ENCODE measurements around the gene DONSON.

Gene DONSON

GRCh38 chr21:33566514-33566913 lies 22.0 kb downstream of the DONSON start:
- in situ Hi-C loops (cut with MboI; ENCODE audit: low pct_unique_long_range_greater_than_20kb, low sequenced_read_pairs): no loop called here
- no peak for DNase-seq

DNA sequence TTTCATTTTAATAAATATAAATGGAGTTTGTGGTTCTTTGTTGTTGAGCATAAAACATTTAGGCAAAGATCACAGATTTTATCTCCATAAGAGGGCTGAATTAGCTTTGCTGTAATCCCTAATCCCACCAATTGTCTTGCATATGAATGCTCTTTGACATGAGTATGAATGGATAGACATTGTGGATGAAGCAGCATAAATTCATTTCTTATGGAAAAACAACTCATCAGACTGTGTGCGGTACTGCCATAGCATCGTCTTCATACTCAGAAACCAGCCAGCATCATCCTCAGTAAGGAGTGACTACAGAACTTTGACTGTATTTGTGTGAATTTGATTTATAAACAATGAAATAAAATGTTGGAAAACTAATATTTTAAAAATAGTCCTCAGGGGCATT lies 26.1 kb downstream of the DONSON start:
- no peak for DNase-seq

GRCh38 chr21:33561373-33561772 lies 27.1 kb downstream of the DONSON start:
- in situ Hi-C loops (cut with MboI; ENCODE audit: low pct_unique_long_range_greater_than_20kb, low sequenced_read_pairs): no loop called here
- DNase-seq: no peak

More for the DNA sequence above, 26.1 kb downstream of the DONSON start:
- in situ Hi-C loops (cut with MboI; ENCODE audit: low pct_unique_long_range_greater_than_20kb, low sequenced_read_pairs): no loop called here

DNA sequence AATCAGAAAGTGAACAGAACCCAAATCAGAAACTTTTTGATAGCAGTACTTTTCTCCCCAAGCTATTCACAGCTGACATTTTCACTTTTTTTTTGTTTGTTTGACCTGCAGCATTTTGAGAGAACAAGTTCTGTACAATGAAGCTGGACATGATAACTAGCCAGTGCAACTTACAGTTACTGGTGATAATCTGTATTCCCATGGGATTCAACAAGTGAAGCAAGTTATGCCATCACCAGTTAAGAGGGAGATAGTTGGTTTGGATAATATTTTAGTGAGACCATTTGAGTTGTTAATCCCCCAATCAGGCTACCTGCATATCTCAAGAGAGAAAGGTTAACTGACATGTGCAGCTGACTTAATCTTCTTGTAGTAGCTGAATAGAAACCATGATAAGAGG lies 27.5 kb downstream of the DONSON start:
- in situ Hi-C loops (cut with MboI; ENCODE audit: low pct_unique_long_range_greater_than_20kb, low sequenced_read_pairs): no loop called here
- no peak for DNase-seq

GRCh38 chr21:33559813-33560212 lies 28.7 kb downstream of the DONSON start:
- in situ Hi-C loops (cut with MboI; ENCODE audit: low pct_unique_long_range_greater_than_20kb, low sequenced_read_pairs): no loop called here

GRCh38 chr21:33558777-33559421 lies 29.6 kb downstream of the DONSON start:
- in situ Hi-C loops (cut with MboI; ENCODE audit: low pct_unique_long_range_greater_than_20kb, low sequenced_read_pairs): no loop called here
- no peak for DNase-seq

More at GRCh38 chr21:33559813-33560212, 28.7 kb downstream of the DONSON start:
- DNase-seq: no peak

DNA sequence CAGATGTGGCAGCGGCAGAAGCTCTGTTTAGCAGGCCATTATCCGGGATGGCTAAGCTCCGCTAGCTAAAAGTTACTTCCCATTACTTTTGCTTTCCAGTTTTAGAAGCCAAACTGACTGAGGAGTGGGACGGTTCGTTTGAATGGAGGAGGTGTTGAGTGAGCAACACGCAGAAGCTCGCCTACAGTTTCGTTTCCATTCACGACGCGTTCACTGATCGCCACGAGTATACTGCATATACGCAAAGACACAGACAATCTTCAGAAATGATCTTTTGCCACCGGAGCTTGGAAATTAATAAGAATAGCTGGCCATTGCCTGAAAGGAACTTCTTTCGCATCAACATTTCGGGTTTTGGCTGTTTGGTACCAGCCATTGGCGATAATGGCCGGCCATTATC lies 31.0 kb downstream of the DONSON start:
- no peak for DNase-seq
- in situ Hi-C loops (cut with MboI; ENCODE audit: low pct_unique_long_range_greater_than_20kb, low sequenced_read_pairs): no loop called here

DNA sequence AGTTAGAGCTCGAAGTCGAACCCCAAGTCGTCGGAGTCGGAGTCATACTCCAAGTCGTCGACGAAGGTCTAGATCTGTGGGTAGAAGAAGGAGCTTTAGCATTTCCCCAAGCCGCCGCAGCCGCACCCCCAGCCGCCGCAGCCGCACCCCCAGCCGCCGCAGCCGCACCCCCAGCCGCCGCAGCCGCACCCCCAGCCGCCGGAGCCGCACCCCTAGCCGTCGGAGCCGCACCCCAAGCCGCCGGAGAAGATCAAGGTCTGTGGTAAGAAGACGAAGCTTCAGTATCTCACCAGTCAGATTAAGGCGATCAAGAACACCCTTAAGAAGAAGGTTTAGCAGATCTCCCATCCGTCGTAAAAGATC lies 33.5 kb downstream of the DONSON start:
- no peak for DNase-seq
- in situ Hi-C loops (cut with MboI; ENCODE audit: low pct_unique_long_range_greater_than_20kb, low sequenced_read_pairs): no loop called here

GRCh38 chr21:33554236-33554981 lies 34.1 kb downstream of the DONSON start:
- no peak for DNase-seq
- in situ Hi-C loops (cut with MboI; ENCODE audit: low pct_unique_long_range_greater_than_20kb, low sequenced_read_pairs): no loop called here

GRCh38 chr21:33552999-33553598 lies 35.4 kb downstream of the DONSON start:
- DNase-seq: no peak
- in situ Hi-C loops (cut with MboI; ENCODE audit: low pct_unique_long_range_greater_than_20kb, low sequenced_read_pairs): no loop called here

DNA sequence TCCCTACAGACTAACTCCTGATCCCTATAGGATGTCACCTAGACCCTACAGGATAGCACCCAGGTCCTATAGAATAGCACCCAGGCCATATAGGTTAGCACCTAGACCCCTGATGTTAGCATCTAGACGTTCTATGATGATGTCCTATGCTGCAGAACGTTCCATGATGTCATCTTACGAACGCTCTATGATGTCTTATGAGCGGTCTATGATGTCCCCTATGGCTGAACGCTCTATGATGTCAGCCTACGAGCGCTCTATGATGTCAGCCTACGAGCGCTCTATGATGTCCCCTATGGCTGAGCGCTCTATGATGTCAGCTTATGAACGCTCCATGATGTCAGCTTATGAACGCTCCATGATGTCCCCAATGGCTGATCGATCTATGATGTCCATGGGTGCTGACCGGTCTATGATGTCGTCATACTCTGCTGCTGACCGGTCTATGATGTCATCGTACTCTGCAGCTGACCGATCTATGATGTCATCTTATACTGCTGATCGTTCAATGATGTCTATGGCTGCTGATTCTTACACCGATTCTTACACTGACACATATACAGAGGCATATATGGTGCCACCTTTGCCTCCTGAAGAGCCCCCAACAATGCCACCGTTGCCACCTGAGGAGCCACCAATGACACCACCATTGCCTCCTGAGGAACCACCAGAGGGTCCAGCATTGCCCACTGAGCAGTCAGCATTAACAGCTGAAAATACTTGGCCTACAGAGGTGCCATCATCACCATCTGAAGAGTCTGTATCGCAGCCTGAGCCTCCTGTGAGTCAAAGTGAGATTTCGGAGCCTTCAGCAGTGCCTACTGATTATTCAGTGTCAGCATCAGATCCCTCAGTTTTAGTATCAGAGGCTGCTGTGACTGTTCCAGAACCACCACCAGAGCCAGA lies 36.1 kb downstream of the DONSON start:
- in situ Hi-C loops (cut with MboI; ENCODE audit: low pct_unique_long_range_greater_than_20kb, low sequenced_read_pairs): no loop called here
- DNase-seq: no peak

DNA sequence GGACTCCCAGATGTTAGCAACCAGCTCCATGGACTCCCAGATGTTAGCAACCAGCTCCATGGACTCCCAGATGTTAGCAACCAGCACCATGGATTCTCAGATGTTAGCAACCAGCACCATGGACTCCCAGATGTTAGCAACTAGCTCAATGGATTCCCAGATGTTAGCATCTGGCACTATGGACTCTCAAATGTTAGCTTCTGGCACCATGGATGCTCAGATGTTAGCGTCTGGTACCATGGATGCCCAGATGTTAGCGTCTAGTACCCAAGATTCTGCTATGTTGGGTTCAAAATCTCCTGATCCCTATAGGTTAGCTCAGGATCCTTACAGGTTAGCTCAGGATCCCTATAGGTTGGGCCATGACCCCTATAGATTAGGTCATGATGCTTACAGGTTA lies 36.8 kb downstream of the DONSON start:
- no peak for DNase-seq
- in situ Hi-C loops (cut with MboI; ENCODE audit: low pct_unique_long_range_greater_than_20kb, low sequenced_read_pairs): no loop called here

DNA sequence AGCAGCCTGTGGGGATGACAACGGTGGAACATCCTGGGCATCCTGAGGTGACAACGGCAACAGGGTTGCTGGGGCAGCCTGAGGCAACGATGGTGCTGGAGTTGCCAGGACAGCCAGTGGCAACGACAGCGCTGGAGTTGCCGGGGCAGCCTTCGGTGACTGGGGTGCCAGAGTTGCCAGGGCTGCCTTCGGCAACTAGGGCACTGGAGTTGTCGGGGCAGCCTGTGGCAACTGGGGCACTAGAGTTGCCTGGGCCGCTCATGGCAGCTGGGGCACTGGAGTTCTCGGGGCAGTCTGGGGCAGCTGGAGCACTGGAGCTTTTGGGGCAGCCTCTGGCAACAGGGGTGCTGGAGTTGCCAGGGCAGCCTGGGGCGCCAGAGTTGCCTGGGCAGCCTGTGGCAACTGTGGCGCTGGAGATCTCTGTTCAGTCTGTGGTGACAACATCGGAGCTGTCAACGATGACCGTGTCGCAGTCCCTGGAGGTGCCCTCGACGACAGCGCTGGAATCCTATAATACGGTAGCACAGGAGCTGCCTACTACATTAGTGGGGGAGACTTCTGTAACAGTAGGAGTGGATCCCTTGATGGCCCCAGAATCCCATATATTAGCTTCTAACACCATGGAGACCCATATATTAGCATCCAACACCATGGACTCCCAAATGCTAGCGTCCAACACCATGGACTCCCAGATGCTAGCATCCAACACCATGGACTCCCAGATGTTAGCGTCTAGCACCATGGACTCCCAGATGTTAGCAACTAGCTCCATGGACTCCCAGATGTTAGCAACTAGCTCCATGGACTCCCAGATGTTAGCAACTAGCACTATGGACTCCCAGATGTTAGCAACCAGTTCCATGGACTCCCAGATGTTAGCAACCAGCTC lies 37.5 kb downstream of the DONSON start:
- no peak for DNase-seq
- in situ Hi-C loops (cut with MboI; ENCODE audit: low pct_unique_long_range_greater_than_20kb, low sequenced_read_pairs): no loop called here

- in situ Hi-C loops (cut with MboI; ENCODE audit: low pct_unique_long_range_greater_than_20kb, low sequenced_read_pairs): no loop called here
- no peak for DNase-seq
Measured at GRCh38 chr21:33549848-33550771, 38.4 kb downstream of the DONSON start.

DNA sequence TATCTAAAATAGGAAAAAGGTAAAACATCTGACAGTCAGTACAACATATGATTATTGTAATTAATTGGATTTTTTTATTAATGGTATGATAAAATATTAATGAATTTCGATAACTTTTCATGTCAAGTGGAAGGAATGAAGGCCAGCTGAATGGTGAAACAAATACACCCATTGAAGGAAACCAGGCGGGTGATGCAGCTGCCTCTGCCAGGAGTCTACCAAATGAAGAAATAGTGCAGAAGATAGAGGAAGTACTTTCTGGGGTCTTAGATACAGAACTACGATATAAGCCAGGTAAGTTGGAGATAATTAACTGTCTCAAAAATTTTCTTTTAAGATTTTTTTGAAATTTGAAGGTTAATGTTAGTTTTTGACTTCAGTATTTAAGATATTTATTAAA lies 42.4 kb downstream of the DONSON start:
- DNase-seq: peak; percentile 48
- in situ Hi-C loops (cut with MboI; ENCODE audit: low pct_unique_long_range_greater_than_20kb, low sequenced_read_pairs): no loop called here

- DNase-seq: no peak
- in situ Hi-C loops (cut with MboI; ENCODE audit: low pct_unique_long_range_greater_than_20kb, low sequenced_read_pairs): no loop called here
Measured at GRCh38 chr21:33544451-33545195, 43.9 kb downstream of the DONSON start.

DNA sequence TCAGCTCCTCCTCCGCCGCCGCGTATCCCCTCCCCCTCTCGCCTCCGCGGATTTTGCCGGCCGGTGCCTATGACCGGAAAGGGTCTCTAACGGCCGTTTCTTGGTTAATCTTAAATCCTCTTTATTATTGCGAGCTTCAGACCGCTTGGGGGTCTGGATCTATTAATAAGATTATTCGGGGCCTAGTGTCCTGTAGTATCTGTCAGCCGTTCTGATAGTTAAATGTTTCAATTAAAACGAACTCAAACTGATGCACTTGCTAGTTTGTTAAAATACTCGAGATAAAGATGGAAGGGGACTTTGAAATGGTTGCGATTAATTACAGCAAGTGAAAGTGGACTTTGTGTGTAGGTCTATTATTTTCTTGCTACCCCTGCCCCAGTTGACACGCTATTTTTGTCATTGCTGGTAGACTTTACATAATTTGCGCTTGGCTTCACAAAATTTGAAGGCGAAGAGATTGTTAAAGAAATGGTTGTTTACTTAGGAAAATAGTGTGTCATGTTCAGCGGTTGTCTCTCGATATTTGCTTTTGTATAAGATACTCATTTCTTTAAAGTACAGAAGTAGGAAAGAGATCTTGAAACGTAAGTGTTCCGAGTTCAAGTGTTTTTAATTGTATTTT lies 44.9 kb downstream of the DONSON start:
- in situ Hi-C loops (cut with MboI; ENCODE audit: low pct_unique_long_range_greater_than_20kb, low sequenced_read_pairs): no loop called here
- DNase-seq: peak; percentile 69
